GM12874 (cell line): ENCODE results near the gene PAMR1.

ENCODE experiments used
- CTCF ChIP-seq: IDR thresholded peaks from 2 replicates; pipeline ENCODE4 v1.5.1; 2011; ENCODE audit warnings: low read depth, mild to moderate bottlenecking, control low read depth, low read length, moderate library complexity; ENCODE audit not compliant: insufficient read depth

The PAMR1 gene

DNA sequence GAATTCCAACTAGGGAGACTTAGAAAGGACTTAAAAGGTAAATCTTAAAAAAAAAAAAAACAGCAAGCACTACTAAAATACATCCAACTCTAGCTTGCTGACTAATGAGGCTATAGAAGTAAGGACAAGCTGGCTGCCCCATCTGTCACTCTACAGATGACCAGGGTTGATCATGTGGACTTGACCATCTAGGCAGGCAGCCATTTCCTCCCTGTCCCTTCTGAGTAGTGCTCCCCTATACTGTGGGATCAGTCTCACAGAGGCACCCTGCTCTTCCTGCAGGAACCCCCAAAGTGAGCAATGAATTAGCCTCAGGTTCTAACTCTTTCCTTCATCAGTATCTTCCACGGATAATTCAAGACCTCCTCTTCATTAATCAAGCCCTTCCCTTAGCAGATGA, 118.4 kb downstream of the PAMR1 start:
- no peak for TF ChIP-seq CTCF

DNA sequence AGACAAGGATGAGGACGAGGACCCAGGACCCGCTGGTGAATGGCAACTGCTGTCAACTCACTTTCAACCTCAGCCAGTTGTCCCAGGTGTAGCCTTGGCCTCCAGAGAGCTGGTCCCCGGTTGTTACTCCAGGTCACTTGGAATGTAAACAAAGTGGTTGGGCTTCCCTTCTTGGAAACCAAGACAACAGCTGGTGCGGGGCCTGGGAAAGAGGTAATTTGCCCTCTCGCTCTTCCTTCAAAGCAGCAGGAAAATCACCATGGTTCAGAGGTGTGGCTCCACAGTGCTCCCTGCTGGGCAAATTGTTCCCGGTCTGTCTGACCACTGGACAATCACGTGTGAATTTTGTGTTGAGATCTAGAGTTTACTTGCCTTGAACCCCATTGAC, 121.0 kb downstream of the PAMR1 start:
- TF ChIP-seq CTCF, result peak; percentile 55

- TF ChIP-seq CTCF, result no peak
These were observed 121.5 kb downstream of the PAMR1 start for GRCh38 chr11:35403765-35404387.

- TF ChIP-seq CTCF, result no peak
These were observed 122.4 kb downstream of the PAMR1 start for GRCh38 chr11:35402751-35403660.

DNA sequence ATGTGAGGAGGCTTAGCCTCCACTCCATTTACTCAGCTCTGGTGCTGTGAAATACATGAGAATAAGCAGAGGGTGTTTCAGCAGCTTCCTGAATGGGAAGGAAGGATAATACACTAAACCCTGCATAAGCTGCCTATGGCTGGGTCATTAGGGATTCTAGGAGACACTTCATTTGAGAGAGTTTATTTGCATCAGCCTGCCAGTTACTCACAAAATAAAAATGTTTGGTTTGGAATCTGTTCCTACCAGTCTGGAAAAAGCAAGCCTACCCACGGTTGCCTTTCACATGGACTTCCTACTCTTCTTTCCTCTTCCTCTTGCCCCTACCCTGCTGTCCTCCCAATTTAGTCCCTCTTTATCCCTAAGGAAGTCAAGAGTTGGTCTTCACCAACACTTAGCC, 126.5 kb downstream of the PAMR1 start:
- TF ChIP-seq CTCF, result no peak

GRCh38 chr11:35394941-35395340, 130.5 kb downstream of the PAMR1 start:
- TF ChIP-seq CTCF, result no peak

DNA sequence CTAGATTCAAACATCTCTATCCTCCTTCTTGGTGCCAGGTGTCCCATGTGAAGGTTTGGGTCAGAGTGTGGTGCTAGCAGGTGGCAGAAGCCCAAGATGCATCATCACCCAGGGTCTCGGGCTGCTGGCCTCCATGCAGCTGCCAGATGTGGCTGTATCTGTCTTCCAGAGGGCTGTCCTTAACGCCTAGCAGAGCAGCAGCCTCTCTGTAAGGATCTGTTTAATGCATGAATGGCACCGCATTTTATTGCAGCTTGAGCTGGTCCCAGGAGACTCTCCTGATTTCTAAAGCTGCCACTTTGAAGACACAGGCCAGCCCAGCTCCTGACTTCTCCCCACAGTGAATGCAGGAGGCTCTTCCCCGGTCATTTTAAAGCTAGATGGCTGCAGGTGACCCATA, 132.3 kb downstream of the PAMR1 start:
- no peak for TF ChIP-seq CTCF
